Peyer's patch (tissue), 4 donors: Measurements from ENCODE around the gene NELFCD. TPM values are rescaled to one million over a fixed set of nuclear protein-coding genes. Genes with fewer than 3 reads are reported as not detected.

Experiments
- DNase-seq, 3 donors: peaks; one replicate each; pipeline ENCODE4 v3.0.0-alpha.2; 2017 to 2019
- H3K27ac ChIP-seq, 4 donors: fragments of 200-600 bp; sonication (generic); one replicate each; pipeline ENCODE4 v1.5.1; 2016 to 2019
- H3K27me3 ChIP-seq, 2 donors: fragments of 200-600 bp; sonication (generic); one replicate each; pipeline ENCODE4 v1.5.1; 2019
- H3K36me3 ChIP-seq, 3 donors: fragments of 200-600 bp; sonication (generic); one replicate each; pipeline ENCODE4 v1.5.1; 2016 to 2019
- H3K4me1 ChIP-seq, 4 donors: fragments of 200-600 bp; sonication (generic); one replicate each; pipeline ENCODE4 v1.5.1; 2016 to 2019
- H3K4me3 ChIP-seq, 4 donors: fragments of 200-600 bp; sonication (generic); 1 replicate in 3 of 4; 2 replicates in 1 of 4; pipeline ENCODE4 v1.5.1; 2016 to 2019; ENCODE audit warnings: mild to moderate bottlenecking in 1 of 4
- H3K9me3 ChIP-seq, 4 donors: fragments of 200-600 bp; sonication (generic); one replicate each; pipeline ENCODE4 v1.5.1; 2016 to 2019; ENCODE audit warnings: mild to moderate bottlenecking in 1 of 4
- POLR2A ChIP-seq, 2 donors: fragments of 450-650 bp; IDR thresholded peaks; one replicate each; pipeline ENCODE4 v1.5.1; 2017; ENCODE audit warnings: antibody characterized with exemption in 2 of 2, mild to moderate bottlenecking in 2 of 2, moderate library complexity in 2 of 2
- total RNA-seq, 4 donors: library from RNA; depleted of rRNA; stranded (reverse); fragments of >200 nt; gene quantifications; one replicate each; pipeline ENCODE4 v1.1.0, GENCODE V29; 2016
- TF ChIP-seq, protein P1 (sequence below), 6 experiments: fragments of 450-650 bp in 4 of 6; fragments of 200-600 bp in 2 of 6; sonication (generic) in 1 of 6; IDR thresholded peaks; one replicate each; pipeline ENCODE4 v1.5.1; 2017 to 2019; ENCODE audit warnings: antibody characterized with exemption in 6 of 6, mild to moderate bottlenecking in 3 of 6, moderate library complexity in 1 of 6

NELFCD gene
- total RNA-seq, 4 donors from 2014 or later, result 39.6 to 98.2 (median 65.1) TPM

DNA sequence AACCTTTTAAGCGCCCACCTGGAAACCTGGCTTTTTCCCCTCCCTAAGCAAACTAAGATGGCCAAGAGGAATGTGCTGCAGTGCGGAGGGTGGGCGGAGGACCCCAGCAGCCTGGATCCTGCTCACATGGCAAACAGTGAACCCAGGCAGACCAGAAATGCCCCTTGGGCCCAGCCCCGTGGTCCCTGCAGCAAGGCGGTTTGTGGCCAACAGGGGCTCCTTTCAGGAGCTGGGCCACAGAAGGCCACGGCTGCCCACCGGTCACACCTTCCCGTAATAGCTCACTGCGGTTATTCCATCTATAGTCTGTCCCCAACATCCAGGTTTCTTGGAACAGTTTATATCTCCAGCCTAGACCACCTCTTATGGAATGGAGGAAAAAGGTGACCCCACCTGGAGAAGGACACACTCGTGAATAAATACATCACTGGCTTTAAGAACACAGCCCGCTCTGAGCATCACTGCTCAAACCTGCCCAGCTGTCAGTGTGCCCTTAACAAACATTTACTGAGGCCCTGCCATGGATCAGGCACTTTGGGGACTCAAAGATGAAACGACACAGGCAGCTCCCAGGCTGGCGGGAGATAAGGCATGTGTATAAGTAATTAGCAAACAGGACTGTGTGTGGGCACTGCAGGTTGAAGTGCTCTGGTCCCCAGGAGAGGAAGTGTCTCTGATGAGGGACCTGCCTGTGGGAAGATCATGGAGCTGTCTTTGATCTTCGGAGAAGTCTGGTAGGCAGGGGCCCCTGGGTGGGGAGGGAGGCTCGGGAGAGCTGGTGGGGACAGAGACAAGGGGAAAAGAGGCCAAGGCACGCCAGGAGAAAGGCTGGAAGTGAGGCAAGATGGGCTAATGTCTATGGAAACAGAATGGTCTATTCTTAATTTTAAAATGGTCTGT lies 35.0 kb downstream of the NELFCD start:
- Histone ChIP-seq H3K27me3 (no peaks in the 10 kb centered on the region), H3K9me3 (no peaks in the 10 kb centered on the region), H3K27ac (peak overlapping the region in 1 of 4 donors; percentile 64), H3K4me3 (no peak overlapping the region), H3K36me3 (no peaks in the 10 kb centered on the region), H3K4me1 (peaks cover 0 to 10% (median 0%) of the 10 kb centered on the region in 4 donors)
- no peak for TF ChIP-seq POLR2A (IDR thresholded peaks at IDR 0.05)
- TF ChIP-seq, protein P1, sequence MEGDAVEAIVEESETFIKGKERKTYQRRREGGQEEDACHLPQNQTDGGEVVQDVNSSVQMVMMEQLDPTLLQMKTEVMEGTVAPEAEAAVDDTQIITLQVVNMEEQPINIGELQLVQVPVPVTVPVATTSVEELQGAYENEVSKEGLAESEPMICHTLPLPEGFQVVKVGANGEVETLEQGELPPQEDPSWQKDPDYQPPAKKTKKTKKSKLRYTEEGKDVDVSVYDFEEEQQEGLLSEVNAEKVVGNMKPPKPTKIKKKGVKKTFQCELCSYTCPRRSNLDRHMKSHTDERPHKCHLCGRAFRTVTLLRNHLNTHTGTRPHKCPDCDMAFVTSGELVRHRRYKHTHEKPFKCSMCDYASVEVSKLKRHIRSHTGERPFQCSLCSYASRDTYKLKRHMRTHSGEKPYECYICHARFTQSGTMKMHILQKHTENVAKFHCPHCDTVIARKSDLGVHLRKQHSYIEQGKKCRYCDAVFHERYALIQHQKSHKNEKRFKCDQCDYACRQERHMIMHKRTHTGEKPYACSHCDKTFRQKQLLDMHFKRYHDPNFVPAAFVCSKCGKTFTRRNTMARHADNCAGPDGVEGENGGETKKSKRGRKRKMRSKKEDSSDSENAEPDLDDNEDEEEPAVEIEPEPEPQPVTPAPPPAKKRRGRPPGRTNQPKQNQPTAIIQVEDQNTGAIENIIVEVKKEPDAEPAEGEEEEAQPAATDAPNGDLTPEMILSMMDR (IDR thresholded peaks at IDR 0.05), result no peak
- peak in 2 of 3 donors; percentile 24 to 39 for DNase-seq

DNA sequence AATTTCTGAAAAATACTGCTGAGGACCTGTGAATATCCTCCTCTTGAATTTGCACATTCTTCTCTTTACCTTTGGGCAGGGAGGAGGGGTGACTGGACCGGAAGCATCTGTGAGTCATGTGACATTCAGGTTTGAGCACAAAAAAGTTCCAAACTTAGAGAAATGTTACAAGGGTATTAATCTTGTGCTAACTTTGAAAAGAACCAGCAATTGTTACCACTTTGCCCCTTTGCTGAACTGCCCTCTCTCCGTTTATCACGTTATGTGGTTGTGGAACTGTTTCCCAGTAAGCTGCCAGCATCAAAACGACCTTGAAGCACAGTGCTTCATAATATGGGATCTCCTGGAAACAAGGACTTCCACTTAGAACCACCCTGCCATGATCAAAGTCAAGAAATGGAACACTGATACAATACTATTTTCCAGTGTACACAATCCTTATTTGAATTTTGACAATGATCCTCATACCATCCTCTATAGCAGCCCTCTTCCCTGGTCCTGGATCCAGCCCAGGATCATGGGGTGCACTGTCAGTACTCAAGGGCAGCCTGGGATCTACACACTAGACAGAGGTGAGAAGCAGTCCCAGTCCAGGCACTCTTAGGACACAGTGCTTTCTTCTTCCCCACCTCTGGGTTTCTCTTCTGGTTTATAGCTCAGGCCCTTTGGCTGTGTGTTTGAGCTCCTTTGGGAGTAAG lies 35.9 kb downstream of the NELFCD start:
- DNase-seq, result peak in 2 of 3 donors; percentile 61 to 67
- H3K27ac ChIP-seq, result peak overlapping the region in 2 of 4 donors; percentile 3 to 64
- TF ChIP-seq, protein P1 (IDR thresholded peaks at IDR 0.05), result no peak
- no peak for TF ChIP-seq POLR2A (IDR thresholded peaks at IDR 0.05)

DNA sequence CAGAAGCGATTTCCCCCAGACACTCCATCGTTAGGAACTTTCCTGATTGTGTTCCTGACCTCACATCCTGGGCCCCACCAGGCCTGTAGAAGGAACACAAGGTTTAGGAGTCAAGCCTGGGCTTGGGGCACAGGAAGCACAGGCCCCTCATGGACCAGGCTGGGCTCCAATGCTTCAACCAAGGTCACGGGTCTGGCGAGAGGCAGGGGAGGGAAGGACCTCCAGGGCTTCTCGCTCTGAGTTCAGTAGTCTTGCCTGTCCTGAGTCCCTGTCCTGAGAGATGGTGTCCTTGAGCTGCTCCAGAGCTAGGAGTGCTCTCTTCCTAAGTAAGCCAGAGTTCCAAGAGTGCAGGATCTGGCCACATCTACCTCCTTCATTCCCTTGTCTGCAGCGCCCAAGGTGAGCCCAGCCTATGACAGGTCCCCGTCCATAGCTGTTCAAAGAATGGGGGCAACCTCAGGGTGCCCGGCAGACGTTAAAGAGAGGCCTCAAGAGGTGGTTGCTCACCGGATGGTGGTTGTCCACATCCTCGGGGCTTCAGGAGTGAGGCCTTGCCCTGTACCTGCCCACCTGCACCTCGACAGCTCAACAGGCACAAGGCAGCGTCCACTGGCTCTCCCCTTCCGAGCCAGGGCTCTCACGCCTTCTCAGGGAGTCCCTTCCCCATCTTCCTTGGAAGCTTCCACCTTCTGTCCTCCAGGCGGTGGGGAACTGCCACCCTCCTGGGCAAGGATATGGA lies 36.6 kb downstream of the NELFCD start:
- H3K36me3 ChIP-seq, result peaks cover 0 to 3% (median 0%) of the 10 kb centered on the region in 3 donors
- H3K4me1 ChIP-seq, result peaks cover 0 to 10% (median 0%) of the 10 kb centered on the region in 4 donors
- TF ChIP-seq POLR2A (IDR thresholded peaks at IDR 0.05), result no peak
- TF ChIP-seq, protein P1 (IDR thresholded peaks at IDR 0.05), result no peak
- H3K4me3 ChIP-seq, result no peak overlapping the region
- no peaks in the 10 kb centered on the region for H3K9me3 ChIP-seq
- peak overlapping the region in 2 of 4 donors; percentile 3 to 64 for H3K27ac ChIP-seq
- no peaks in the 10 kb centered on the region for H3K27me3 ChIP-seq
- DNase-seq, result peak in 2 of 3 donors; percentile 14 to 31

More for the DNA sequence above, 35.9 kb downstream of the NELFCD start:
- Histone ChIP-seq H3K27me3 (no peaks in the 10 kb centered on the region), H3K36me3 (no peaks in the 10 kb centered on the region), H3K4me1 (peaks cover 0 to 10% (median 0%) of the 10 kb centered on the region in 4 donors), H3K9me3 (no peaks in the 10 kb centered on the region), H3K4me3 (no peak overlapping the region)

DNA sequence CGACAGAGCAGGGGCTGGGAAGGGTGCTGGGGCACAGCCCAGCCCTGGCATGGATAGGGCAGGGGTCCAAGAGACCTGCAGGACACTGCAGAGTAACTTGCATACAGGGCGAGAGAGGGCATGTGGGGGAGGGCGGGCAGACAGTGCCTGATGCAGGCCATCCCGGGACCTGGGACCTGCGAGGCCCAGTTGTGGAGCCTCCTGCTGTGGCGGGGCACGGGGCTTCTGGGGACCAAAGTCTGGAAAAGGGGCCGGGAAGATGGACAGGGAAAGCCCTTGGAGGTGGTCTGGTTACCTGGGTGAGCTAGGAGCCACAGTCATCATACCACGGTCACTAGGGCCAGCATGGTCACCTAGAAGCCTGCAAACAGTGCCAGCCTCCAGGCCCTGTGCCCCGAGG lies 37.8 kb downstream of the NELFCD start:
- Histone ChIP-seq H3K9me3 (no peaks in the 10 kb centered on the region), H3K4me3 (no peak overlapping the region), H3K36me3 (peaks cover 0 to 13% (median 0%) of the 10 kb centered on the region in 3 donors), H3K27ac (no peak overlapping the region), H3K4me1 (peaks cover 0 to 10% (median 0%) of the 10 kb centered on the region in 4 donors), H3K27me3 (no peaks in the 10 kb centered on the region)
- DNase-seq, result peak in 2 of 3 donors; percentile 10 to 32
- TF ChIP-seq, protein P1 (IDR thresholded peaks at IDR 0.05), result no peak
- TF ChIP-seq POLR2A (IDR thresholded peaks at IDR 0.05), result no peak

DNA sequence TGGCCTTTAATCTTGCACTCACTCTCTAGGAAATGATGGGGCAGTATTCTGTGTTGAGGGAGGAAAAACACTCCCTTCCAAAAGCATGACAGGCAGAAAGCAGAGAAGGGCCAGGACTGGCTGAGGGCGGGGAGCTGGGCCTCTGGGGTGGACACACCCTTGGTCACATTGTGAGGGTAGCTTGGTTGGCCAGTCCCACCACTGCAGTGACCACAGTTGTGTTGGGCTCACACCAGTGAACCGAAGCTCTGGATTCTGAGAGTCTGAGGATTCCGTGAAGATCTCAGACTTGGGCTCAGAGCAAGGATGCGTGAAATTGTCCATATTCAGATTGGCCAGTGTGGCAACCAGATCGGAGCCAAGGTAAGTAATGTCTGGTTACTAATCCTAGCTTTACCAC lies 38.2 kb downstream of the NELFCD start, which contains the start of gene TUBB1:
Gene TUBB1 (plus strand): TSS at position 213 of the 400 bp plus-strand sequence. CDS start 94 bp downstream, at position 307.
- H3K4me1 ChIP-seq, result peaks cover 0 to 10% (median 0%) of the 10 kb centered on the region in 4 donors
- no peak within 1 kb of the TSS for H3K4me3 ChIP-seq
- H3K27me3 ChIP-seq, result no peaks in the 10 kb centered on the region
- H3K36me3 ChIP-seq, result peaks cover 0 to 17% (median 0%) of the 10 kb centered on the region in 3 donors
- no peak for TF ChIP-seq POLR2A (IDR thresholded peaks at IDR 0.05)
- TF ChIP-seq, protein P1 (IDR thresholded peaks at IDR 0.05), result no peak
- H3K9me3 ChIP-seq, result no peaks in the 10 kb centered on the region
- DNase-seq, result peak in 1 of 3 donors; percentile 5
- no peak within 1 kb of the TSS for H3K27ac ChIP-seq
